HepG2 (cell line): ENCODE measurements around the gene COX7A2L. TPM values are rescaled to one million over a fixed set of nuclear protein-coding genes. Genes with fewer than 3 reads are reported as not detected.

ENCODE experiments used
- DR1 ChIP-seq: sonication (generic); formaldehyde crosslinking; IDR thresholded peaks from 2 replicates; pipeline ENCODE4 v1.8.0; 2021; ENCODE audit warnings: mild to moderate bottlenecking, missing genetic modification reagents, inconsistent platforms
- DZIP1 ChIP-seq: sonication (generic); formaldehyde crosslinking; IDR thresholded peaks from 2 replicates; pipeline ENCODE4 v1.5.0; 2020; ENCODE audit warnings: mild to moderate bottlenecking, missing genetic modification reagents
- KAT8 ChIP-seq: IDR thresholded peaks from 2 replicates; pipeline ENCODE4 v1.6.1; 2016; ENCODE audit warnings: missing genetic modification reagents, missing compliant biosample characterization
- MTF2 ChIP-seq: sonication (generic); formaldehyde crosslinking; IDR thresholded peaks from 2 replicates; pipeline ENCODE4 v1.5.0; 2020; ENCODE audit warnings: missing genetic modification reagents, borderline replicate concordance
- NCOA1 ChIP-seq: sonication (generic); formaldehyde crosslinking; IDR thresholded peaks from 2 replicates; pipeline ENCODE4 v1.9.0; 2021; ENCODE audit warnings: missing genetic modification reagents
- PRDM10 ChIP-seq: sonication (generic); formaldehyde crosslinking; IDR thresholded peaks from 2 replicates; pipeline ENCODE4 v1.4.0; 2020; ENCODE audit warnings: low read depth, missing genetic modification reagents
- RAD21 ChIP-seq: fragments of 450-650 bp; formaldehyde crosslinking; IDR thresholded peaks from 2 replicates; pipeline ENCODE4 v1.5.0; 2020; ENCODE audit warnings: mild to moderate bottlenecking
- SNAPC4 ChIP-seq: sonication (generic); formaldehyde crosslinking; IDR thresholded peaks from 2 replicates; pipeline ENCODE4 v1.4.0; 2020; ENCODE audit warnings: mild to moderate bottlenecking, missing genetic modification reagents
- THRA ChIP-seq: sonication (generic); formaldehyde crosslinking; IDR thresholded peaks from 2 replicates; pipeline ENCODE4 v1.4.0; 2020; ENCODE audit warnings: missing genetic modification reagents, borderline replicate concordance
- ZMYM4 ChIP-seq: sonication (generic); formaldehyde crosslinking; IDR thresholded peaks from 2 replicates; pipeline ENCODE4 v1.8.1; 2023; ENCODE audit warnings: mild to moderate bottlenecking, missing genetic modification reagents
- ZNF781 ChIP-seq: sonication (generic); formaldehyde crosslinking; IDR thresholded peaks from 2 replicates; pipeline ENCODE4 v1.5.1; 2020; ENCODE audit warnings: borderline replicate concordance, mild to moderate bottlenecking, missing genetic modification reagents; ENCODE audit errors: not compliant biosample characterization
- ZNF800 ChIP-seq: sonication (generic); formaldehyde crosslinking; IDR thresholded peaks from 2 replicates; pipeline ENCODE4 v1.4.0; 2020; ENCODE audit warnings: missing genetic modification reagents
- polyA plus RNA-seq, 8 experiments: library from polyadenylated mRNA; depleted of rRNA in 3 of 8; stranded (reverse) in 7 of 8; unstranded in 1 of 8; fragments of >200 nt; fragmentation: Illumina TruSeq in 4 of 8; extraction: Trizol in 4 of 8; gene quantifications; 2 replicates each; pipeline versions ENCODE4 v1.2.1 to v1.2.3, GENCODE V29; 2011 to 2016; ENCODE audit warnings: low read depth in 4 of 8, missing spikeins in 1 of 8, mixed read lengths in 1 of 8; ENCODE audit not compliant: insufficient read depth in 1 of 8
- total RNA-seq, 5 experiments: library from RNA; depleted of rRNA; stranded (reverse); fragments of >200 nt; fragmentation: Illumina TruSeq; extraction: Trizol; gene quantifications; 2 replicates each; pipeline ENCODE4 v1.2.3, GENCODE V29; 2016; ENCODE audit warnings: low read depth in 1 of 5

The COX7A2L gene
- total and polyA plus RNA-seq, 2 of the 13 experiments (the other 11 are each of a cell fraction or from before 2014, with no cell fraction given) = 155 to 201 TPM

GRCh38 chr2:42360890-42361727 is at the start of gene COX7A2L (continued):
- TF ChIP-seq PRDM10 = no peak; the same call in 1 of the 2 replicates
- no peak for TF ChIP-seq MTF2 (CRISPR knock-in tag)
- TF ChIP-seq THRA = peak; percentile 35; the same call in 1 of the 2 replicates
- TF ChIP-seq RAD21 (CRISPR knock-in tag) = peak; percentile 33
- peak; percentile 18 for TF ChIP-seq ZNF781 (CRISPR knock-in tag)
- TF ChIP-seq KAT8 = peak; percentile 96
- TF ChIP-seq DR1 (CRISPR knock-in tag) = 0 out of 2 replicates have a peak, but pooled peaks have one; percentile 66
- TF ChIP-seq DZIP1 (CRISPR knock-in tag) = no peak
- peak; percentile 89 for TF ChIP-seq ZMYM4 (CRISPR knock-in tag)
- peak; percentile 63; the same call in 1 of the 2 replicates for TF ChIP-seq ZNF800
- TF ChIP-seq NCOA1 (CRISPR knock-in tag) = no peak
- 0 out of 2 replicates have a peak, but pooled peaks have one; percentile 28 for TF ChIP-seq SNAPC4
